ENCODE measurements around the gene AP5Z1.

The AP5Z1 gene

GRCh38 chr7:4729266-4729665 lies 46.2 kb upstream of the AP5Z1 start:
- DNase-seq (ENCODE audit: low read depth): no peak
- TF ChIP-seq POLR2A (IDR thresholded peaks at IDR 0.05; ENCODE audit: extremely low read depth, insufficient read length): no peak
- TF ChIP-seq CTCF (IDR thresholded peaks at IDR 0.05; ENCODE audit: low read depth, low read length): no peak
- no peak for TF ChIP-seq MYC (IDR thresholded peaks at IDR 0.05; ENCODE audit: low read depth, low read length)
- no peak for TF ChIP-seq MAX (IDR thresholded peaks at IDR 0.05; ENCODE audit: low read depth, low read length)
- H3K4me3 ChIP-seq (ENCODE audit: low read depth, low read length): no peak overlapping the region

GRCh38 chr7:4730276-4730675 lies 45.1 kb upstream of the AP5Z1 start:
- TF ChIP-seq MAX (IDR thresholded peaks at IDR 0.05; ENCODE audit: low read depth, low read length) (no peak), POLR2A (IDR thresholded peaks at IDR 0.05; ENCODE audit: extremely low read depth, insufficient read length) (no peak), MYC (IDR thresholded peaks at IDR 0.05; ENCODE audit: low read depth, low read length) (no peak), CTCF (IDR thresholded peaks at IDR 0.05; ENCODE audit: low read depth, low read length) (no peak)

GRCh38 chr7:4730971-4731370 lies 44.5 kb upstream of the AP5Z1 start:
- TF ChIP-seq POLR2A (IDR thresholded peaks at IDR 0.05; ENCODE audit: extremely low read depth, insufficient read length) (no peak), MYC (IDR thresholded peaks at IDR 0.05; ENCODE audit: low read depth, low read length) (no peak), CTCF (IDR thresholded peaks at IDR 0.05; ENCODE audit: low read depth, low read length) (no peak), MAX (IDR thresholded peaks at IDR 0.05; ENCODE audit: low read depth, low read length) (no peak)
- DNase-seq (ENCODE audit: low read depth): no peak
- no peak overlapping the region for H3K4me3 ChIP-seq (ENCODE audit: low read depth, low read length)

More at GRCh38 chr7:4730276-4730675, 45.1 kb upstream of the AP5Z1 start:
- DNase-seq (ENCODE audit: low read depth): no peak
- no peak overlapping the region for H3K4me3 ChIP-seq (ENCODE audit: low read depth, low read length)

GRCh38 chr7:4731803-4732202 lies 43.6 kb upstream of the AP5Z1 start:
- H3K4me3 ChIP-seq (ENCODE audit: low read depth, low read length): no peak overlapping the region
- no peak for DNase-seq (ENCODE audit: low read depth)
- TF ChIP-seq CTCF (IDR thresholded peaks at IDR 0.05; ENCODE audit: low read depth, low read length): no peak
- no peak for TF ChIP-seq MYC (IDR thresholded peaks at IDR 0.05; ENCODE audit: low read depth, low read length)
- no peak for TF ChIP-seq POLR2A (IDR thresholded peaks at IDR 0.05; ENCODE audit: extremely low read depth, insufficient read length)
- no peak for TF ChIP-seq MAX (IDR thresholded peaks at IDR 0.05; ENCODE audit: low read depth, low read length)

GRCh38 chr7:4733936-4734528 lies 41.4 kb upstream of the AP5Z1 start:
- TF ChIP-seq MYC (IDR thresholded peaks at IDR 0.05; ENCODE audit: low read depth, low read length) (no peak), CTCF (IDR thresholded peaks at IDR 0.05; ENCODE audit: low read depth, low read length) (no peak), MAX (IDR thresholded peaks at IDR 0.05; ENCODE audit: low read depth, low read length) (no peak), POLR2A (IDR thresholded peaks at IDR 0.05; ENCODE audit: extremely low read depth, insufficient read length) (no peak)
- no peak overlapping the region for H3K4me3 ChIP-seq (ENCODE audit: low read depth, low read length)

More at GRCh38 chr7:4733936-4734528, 41.4 kb upstream of the AP5Z1 start:
- no peak for DNase-seq (ENCODE audit: low read depth)

Measured in NB4 (cell line).